ENCODE data around the gene MYO5C. TPM values are rescaled to one million over a fixed set of nuclear protein-coding genes. Genes with fewer than 3 reads are reported as not detected.
A peak's percentile ranks its signal among the peaks of the same experiment; 100 is the strongest.

The MYO5C gene
- total and polyA plus RNA-seq, 3 donors from 2014 or later: 9.3 to 47.6 (median 40.0) TPM

DNA sequence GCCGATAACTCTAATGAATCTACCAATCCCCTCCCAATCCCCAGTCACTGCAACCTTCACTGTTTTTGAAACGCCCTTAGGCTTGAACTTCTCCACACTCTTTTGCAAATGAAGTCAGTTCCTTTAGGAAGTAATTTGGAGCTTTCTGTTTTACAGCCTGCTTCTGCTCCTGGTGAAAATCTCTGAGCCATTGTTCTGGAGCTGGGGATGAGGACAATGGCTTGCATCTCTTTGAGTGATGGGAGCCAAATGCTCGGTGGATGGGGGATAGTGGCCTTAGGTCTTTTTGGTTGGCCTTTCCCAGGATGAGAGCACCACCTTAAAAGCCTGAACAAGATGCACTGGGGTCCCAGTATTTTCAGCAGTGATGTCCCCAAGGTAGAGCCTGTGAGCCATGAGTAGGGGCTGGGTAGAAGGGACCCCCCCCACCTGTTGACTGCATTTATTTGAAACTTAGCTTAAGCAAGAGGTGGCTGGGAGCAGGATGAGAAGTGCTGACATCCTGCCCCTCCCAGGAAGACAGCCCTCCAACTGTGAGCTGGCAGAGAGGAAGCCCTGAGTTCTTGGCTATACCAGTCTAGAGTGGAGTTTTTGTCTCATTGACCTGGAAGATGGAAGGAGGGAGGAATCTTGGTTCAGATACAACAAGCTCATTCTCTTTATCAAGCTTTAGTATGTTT is 7.6 kb upstream of the MYO5C start:
- DNase-seq: no peak
- no peak overlapping the region for H3K27ac ChIP-seq
- H3K4me1 ChIP-seq: no peaks in the 10 kb centered on the region
- 72 to 76% methylated on average over 3 of the region's 3 CpGs for WGBS, 2 donors
- no peaks in the 10 kb centered on the region for H3K27me3 ChIP-seq
- H3K36me3 ChIP-seq (ENCODE audit: low read depth, missing control alignments): no peaks in the 10 kb centered on the region
- TF ChIP-seq POLR2A (IDR thresholded peaks at IDR 0.05): no peak
- TF ChIP-seq, protein P1, sequence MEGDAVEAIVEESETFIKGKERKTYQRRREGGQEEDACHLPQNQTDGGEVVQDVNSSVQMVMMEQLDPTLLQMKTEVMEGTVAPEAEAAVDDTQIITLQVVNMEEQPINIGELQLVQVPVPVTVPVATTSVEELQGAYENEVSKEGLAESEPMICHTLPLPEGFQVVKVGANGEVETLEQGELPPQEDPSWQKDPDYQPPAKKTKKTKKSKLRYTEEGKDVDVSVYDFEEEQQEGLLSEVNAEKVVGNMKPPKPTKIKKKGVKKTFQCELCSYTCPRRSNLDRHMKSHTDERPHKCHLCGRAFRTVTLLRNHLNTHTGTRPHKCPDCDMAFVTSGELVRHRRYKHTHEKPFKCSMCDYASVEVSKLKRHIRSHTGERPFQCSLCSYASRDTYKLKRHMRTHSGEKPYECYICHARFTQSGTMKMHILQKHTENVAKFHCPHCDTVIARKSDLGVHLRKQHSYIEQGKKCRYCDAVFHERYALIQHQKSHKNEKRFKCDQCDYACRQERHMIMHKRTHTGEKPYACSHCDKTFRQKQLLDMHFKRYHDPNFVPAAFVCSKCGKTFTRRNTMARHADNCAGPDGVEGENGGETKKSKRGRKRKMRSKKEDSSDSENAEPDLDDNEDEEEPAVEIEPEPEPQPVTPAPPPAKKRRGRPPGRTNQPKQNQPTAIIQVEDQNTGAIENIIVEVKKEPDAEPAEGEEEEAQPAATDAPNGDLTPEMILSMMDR (IDR thresholded peaks at IDR 0.05): no peak
- H3K9me3 ChIP-seq: no peaks in the 10 kb centered on the region
- no peak overlapping the region for H3K4me3 ChIP-seq
- intact Hi-C loops (cut with DNase I; ENCODE audit: low total_unique reads): no loop called here

DNA sequence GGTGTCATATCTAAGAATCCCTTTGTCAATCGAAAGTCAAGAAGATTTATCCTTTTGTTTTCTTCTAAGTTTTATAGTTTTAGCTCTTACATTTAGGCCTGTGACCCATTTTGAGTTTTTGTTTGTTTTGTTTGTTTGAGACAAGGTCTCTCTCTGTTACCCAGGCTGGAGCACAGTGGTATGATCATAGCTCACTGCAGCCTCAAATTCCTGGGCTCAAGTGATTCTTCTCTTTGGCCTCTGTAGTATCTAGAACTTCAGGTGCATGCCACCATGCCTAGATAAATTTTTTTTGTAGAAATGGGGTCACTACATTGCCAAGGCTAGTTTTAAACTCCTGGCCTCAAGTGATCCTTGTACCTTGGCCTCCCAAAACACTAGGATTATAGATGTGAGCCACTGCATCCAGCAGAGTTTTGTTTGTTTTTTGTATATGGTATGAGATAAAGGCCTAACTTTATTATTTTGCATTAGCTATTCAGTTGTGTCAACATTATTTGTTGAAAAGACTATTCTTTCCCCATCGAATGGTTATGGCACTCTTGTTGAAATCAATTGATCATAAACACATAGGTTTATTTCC is 5.8 kb upstream of the MYO5C start:
- no peak for TF ChIP-seq POLR2A (IDR thresholded peaks at IDR 0.05)
- TF ChIP-seq, protein P1 (IDR thresholded peaks at IDR 0.05): no peak
- Histone ChIP-seq H3K9me3 (no peaks in the 10 kb centered on the region), H3K27me3 (no peaks in the 10 kb centered on the region), H3K4me3 (no peak overlapping the region), H3K4me1 (no peaks in the 10 kb centered on the region), H3K27ac (no peak overlapping the region), H3K36me3 (ENCODE audit: low read depth, missing control alignments) (no peaks in the 10 kb centered on the region)
- intact Hi-C loops (cut with DNase I; ENCODE audit: low total_unique reads): no loop called here
- no peak for DNase-seq
- WGBS, 2 donors: 94 to 98% methylated on average over 2 of the region's 2 CpGs

DNA sequence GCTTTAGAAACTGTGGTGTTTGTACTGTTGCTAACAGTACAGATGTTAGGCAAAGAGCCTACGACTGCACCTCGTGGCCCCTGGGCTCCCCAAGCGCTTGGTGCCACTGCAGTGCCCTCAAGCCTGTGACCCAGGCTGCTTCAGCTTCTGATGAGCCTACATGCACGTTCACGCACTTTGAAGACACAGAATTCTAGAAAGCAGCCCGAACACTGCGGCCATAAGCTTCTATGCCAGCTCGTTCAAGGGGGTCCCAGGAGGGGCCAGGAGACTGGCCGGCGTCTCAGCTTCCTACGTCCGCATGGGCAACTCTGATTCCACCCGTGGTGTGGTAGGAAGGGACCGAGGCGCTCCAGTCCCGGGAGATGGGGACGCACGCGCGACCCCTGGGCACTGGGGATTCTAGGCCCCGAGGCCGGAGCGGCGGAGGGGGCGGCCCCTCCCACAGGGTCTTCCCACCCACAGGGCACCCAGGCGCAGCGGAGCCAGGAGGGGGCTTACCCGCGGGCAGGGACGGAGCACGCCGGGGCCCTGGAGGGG is 653 bp downstream of the MYO5C start:
- 0 to 3% methylated on average over 2 to 26 of the region's 32 CpGs for WGBS, 2 donors

DNA sequence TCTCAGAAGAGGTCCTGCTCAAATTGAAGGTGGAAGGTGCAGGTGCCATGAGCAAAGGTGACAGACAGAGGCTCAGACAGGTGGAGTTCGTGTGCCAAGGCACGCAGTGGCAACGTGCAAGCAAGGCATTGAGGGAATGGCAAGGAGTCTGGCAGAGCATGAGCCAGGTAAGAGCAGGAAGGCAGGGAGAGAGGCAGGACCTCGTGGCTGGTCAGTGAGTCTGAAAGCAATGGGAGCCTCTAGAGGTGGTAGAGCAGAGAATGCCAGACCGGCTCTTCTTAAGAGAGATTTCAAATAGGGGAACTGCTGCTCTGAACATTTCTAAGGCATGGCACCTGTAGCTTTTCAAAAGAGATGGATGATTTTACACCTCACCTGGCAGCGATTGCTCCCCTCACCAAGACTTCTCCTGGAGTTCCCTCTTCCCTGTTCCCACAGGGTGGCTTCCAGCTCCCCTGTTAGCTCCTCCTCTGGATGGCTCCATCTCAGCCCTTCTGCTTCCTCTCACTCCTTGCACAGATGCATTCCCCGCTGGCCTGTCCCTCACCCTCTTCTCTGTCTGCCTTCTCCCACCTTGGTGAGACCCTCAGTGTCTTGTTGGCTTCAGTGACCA is 2.7 kb downstream of the MYO5C start:
- H3K36me3 ChIP-seq (ENCODE audit: low read depth, missing control alignments): no peaks in the 10 kb centered on the region
- no peak for TF ChIP-seq POLR2A (IDR thresholded peaks at IDR 0.05)
- TF ChIP-seq, protein P1 (IDR thresholded peaks at IDR 0.05): no peak
- H3K4me3 ChIP-seq: no peak overlapping the region
- no peaks in the 10 kb centered on the region for H3K9me3 ChIP-seq
- peaks cover 23% of the 10 kb centered on the region for H3K4me1 ChIP-seq
- no peak for DNase-seq
- H3K27me3 ChIP-seq: no peaks in the 10 kb centered on the region
- intact Hi-C loops (cut with DNase I; ENCODE audit: low total_unique reads): no loop called here
- no peak overlapping the region for H3K27ac ChIP-seq
- WGBS, 2 donors: 75 to 93% methylated on average over 6 to 7 of the region's 7 CpGs

More for the DNA sequence above, 653 bp downstream of the MYO5C start:
- TF ChIP-seq, protein P1 (IDR thresholded peaks at IDR 0.05): no peak
- no peak for TF ChIP-seq POLR2A (IDR thresholded peaks at IDR 0.05)
- peak overlapping the region; percentile 62 to 67 for H3K4me3 ChIP-seq
- H3K27me3 ChIP-seq: no peaks in the 10 kb centered on the region
- H3K9me3 ChIP-seq: no peaks in the 10 kb centered on the region
- no peaks in the 10 kb centered on the region for H3K36me3 ChIP-seq (ENCODE audit: low read depth, missing control alignments)
- peaks cover 4% of the 10 kb centered on the region for H3K4me1 ChIP-seq
- DNase-seq: peak; percentile 45
- H3K27ac ChIP-seq: peak overlapping the region; percentile 68 to 86
- intact Hi-C loops (cut with DNase I; ENCODE audit: low total_unique reads): no loop called here

All from testis (tissue), 3 donors.